Stimulated activated naive CD4-positive, alpha-beta T cell (primary cell): ENCODE data around the gene EID3.
"Not testable (repeated sequence)": the region's sequence is repeated elsewhere in the genome, so short reads cannot be mapped to it uniquely, and the experiment has no call there.

ENCODE experiments used
- DNase-seq, 6 experiments: peaks; one replicate each; lab custom pipeline; 2025; lab: John Stamatoyannopoulos, UW

The EID3 gene

GRCh38 chr12:104303538-104304151, at the start of gene EID3:
Gene EID3, plus strand, starts transcription at chr12:104303739. Its CDS starts 196 bp downstream, at chr12:104303935.
- peak; percentile 79 to 91 (median 86) for DNase-seq

DNA sequence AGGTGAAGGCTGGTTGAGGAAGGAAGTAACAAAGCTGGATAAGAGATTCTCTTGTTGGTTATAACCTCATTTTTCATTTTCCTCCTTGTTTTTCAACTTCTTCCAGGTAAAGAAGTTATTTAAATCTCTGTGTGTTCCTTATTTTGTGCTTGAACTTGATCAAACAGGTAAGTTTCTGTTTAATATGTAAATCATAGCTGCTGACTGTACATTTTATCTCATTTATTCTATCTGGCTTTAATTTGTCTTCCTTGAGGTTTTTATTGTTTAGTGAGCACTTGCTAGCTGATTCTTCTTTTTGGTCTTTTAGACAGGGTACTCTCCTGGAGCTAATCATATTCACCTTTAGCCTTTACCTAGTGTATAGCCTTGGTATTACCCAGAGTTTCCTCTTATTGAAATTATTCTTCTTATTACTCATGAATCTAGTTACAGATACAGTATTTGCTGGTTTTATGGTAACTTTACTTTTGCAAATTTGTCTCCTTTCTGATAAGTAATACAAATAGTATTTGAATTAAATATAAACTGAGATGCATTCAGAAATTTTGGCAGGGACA, 45.5 kb upstream of the EID3 start:
- DNase-seq, result no peak

- no peak for DNase-seq
Measured at GRCh38 chr12:104258476-104259067, 45.0 kb upstream of the EID3 start.

DNA sequence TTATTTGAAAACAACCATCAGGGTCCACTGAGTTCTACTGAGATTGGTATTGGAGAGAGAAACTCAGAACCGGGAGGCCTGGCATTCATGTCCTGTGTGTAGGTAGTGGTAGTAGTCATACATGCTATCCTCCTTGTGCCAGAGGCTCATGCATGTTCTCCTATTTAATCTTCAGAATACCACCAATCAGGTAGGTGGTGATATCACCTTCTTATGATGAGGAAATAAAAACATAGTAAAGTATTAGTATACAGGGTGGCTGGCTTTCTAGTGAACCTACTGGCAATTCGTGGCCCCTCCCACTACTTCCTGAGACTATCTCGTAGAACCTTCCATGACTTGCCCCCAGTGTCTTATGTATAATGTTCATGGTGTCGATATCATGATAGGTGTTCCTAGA, 40.5 kb upstream of the EID3 start:
- DNase-seq, result no peak

- DNase-seq, result no peak
Measured at GRCh38 chr12:104263580-104264358, 39.8 kb upstream of the EID3 start.

- DNase-seq, result not testable (repeated sequence)
Measured at GRCh38 chr12:104265436-104265835, 38.1 kb upstream of the EID3 start.

- no peak for DNase-seq
Measured at GRCh38 chr12:104272938-104273337, 30.6 kb upstream of the EID3 start.

- DNase-seq, result no peak
Measured at GRCh38 chr12:104273503-104273902, 30.0 kb upstream of the EID3 start.

- DNase-seq, result no peak
Measured at GRCh38 chr12:104274811-104275210, 28.7 kb upstream of the EID3 start.

DNA sequence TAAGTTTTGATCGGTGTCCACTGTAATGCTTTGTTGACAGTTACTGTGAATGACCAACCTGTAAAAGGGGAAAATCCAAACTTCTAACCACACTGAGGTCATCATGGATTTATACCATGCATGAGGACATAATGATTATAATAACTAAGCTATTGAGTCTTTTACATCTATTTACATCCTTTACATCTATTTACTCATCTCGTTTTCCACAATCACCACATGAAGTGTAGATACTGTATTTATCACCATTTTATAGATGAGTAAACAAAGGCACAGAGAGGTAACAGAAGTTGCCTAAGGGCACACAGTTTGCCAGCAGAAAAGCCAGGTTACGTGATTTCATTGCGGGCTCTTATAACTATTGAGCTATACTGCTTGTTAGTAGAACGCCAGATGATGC, 27.9 kb upstream of the EID3 start:
- no peak for DNase-seq

GRCh38 chr12:104276273-104277131, 27.0 kb upstream of the EID3 start:
- no peak for DNase-seq

GRCh38 chr12:104279164-104279563, 24.4 kb upstream of the EID3 start:
- DNase-seq, result no peak

DNA sequence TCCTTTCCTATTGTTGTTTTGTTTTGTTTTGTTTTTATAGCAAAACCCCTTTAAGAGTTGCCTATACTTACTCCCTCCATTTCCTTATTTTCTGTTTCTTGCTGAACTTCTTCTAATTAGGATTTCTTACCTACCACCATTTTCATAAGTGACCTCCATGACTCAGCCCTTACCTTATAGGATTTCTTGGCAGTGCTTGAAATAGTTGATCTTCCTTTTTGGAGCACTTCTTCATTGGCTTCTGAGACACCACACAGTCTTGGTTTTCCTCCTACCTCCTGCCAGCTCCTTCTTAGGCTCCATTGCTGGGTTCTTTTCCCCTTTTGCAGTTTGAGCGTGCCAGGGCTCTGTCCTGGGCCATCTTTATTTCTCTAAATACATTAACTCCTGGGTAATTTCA, 23.4 kb upstream of the EID3 start:
- no peak for DNase-seq

DNA sequence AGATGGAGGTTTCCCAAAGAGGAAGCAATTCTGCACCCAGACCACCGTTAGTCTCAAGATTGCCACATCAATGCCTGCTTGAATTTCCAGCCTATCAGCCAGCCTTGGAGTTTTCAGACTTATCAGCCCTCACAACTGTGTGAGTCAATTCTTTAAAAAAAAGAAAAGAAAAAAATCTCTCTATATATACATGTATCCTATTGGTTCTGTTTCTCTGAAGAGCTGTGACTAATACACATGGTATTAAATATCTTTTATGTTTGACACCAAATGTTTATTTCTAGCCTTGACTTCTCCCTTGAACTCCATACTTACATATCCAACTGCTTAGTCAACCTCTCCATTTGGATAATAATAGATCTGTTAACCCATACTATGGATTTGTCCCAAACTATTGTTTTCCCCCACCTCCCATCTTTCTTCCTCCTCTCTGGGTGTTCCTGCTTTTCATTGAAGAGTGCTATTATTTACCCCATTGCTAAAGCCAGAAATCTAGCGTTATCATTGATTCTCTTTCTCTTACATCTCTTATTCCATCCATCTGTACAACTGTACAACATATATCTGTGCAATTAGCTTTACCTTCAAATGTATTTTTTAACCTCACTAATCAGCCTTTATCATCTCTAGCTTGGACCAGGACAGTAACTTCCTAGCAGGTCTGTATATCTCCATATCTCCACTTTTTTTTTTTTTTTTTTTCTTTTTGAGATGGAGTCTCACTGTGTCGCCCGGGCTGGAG, 22.7 kb upstream of the EID3 start:
- DNase-seq, result no peak

DNA sequence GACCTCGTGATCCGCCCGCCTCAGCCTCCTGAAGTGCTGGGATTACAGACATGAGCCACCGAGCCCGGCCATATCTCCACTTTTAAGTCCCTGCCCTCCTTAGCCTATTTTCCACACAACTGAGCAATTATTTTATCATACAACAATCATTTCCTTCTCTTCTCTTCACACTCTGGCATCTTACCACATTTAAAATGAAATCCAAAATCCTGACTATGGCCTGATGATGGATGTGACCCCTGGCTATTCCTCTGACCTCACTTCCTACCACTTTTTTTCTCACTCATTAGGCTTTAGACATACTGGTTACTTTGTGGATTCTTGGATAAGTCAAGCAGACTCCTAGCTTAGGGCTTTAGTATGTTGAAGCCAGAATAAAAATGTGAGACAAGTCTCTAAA, 21.9 kb upstream of the EID3 start:
- no peak for DNase-seq

GRCh38 chr12:104282109-104282508, 21.4 kb upstream of the EID3 start:
- no peak for DNase-seq

DNA sequence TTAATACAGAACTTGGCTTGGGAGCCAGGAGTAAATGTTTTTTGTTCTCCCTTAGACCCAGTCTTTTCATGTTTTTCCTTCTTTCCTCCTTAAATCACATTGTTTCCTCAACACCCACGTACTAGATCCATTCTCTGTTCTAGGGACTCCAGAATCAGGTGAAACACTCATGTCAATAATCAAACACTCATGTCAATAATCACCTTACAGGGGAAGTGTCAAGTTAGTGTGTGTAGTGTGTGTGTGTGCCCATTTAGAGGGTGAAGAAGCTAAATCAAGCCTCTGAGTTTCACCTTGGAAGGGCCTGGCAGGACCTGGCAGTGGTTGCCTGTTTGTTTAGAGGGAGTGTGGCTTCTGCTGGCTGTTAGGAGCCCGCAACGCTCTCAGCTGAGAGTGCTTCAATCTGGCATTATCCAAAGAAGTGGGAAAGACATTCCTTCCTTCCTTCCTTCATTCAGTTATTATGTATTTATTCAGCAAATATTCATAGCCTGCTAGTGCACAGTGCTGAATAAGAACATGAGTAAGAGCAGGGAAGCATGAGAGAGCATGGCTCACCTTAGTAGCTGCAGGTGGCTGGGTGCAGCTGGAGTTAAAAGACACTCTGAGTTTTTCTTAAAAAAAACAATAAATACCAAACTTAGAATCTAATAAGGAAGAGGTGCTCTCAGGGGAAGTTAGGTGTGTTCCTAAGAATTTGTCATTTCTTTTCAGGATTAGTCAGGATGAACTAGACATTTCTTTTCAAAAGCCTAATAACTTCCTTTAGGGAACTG, 17.6 kb upstream of the EID3 start:
- DNase-seq, result no peak

GRCh38 chr12:104286516-104287482, 16.7 kb upstream of the EID3 start:
- DNase-seq, result peak; percentile 76 to 87 (median 84)

DNA sequence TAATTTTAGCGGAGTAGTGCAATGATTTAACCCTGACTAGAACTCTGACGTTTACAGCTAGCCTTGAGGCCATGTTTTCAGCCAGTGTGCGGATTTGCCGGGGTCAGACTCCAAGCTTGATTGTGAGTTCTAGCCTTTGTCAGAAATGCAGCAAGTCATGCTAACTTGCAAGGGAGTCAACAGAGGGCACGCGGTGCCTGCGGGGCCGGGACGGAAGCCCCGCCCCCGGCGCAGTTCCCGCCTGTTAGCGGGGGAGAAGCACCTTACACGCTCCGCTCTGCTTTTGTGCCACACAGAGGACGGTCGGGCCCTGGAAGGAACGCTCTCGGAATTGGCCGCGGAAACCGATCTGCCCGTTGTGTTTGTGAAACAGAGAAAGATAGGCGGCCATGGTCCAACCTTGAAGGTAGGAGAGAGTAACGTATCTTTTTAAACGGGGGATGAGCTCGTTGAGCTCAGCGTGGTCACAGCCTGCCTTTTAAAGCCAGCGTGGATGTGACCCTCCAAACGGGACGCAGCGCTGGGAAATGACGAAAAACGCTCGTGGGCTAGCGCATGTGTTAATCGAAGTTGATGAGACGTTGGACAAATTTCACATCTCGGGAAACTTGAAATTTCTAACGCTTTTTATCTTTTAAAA, 14.8 kb upstream of the EID3 start:
- peak; percentile 70 to 84 (median 78) for DNase-seq
